A549 (cell line): ENCODE measurements around the gene SUFU. TPM values are rescaled to one million over a fixed set of nuclear protein-coding genes. Genes with fewer than 3 reads are reported as not detected.

Source experiments
- ATAC-seq, 2 experiments: fragments of 200-7000 bp in 1 of 2; fragments of >200 bp in 1 of 2; cut with Nextera tagmentation in 1 of 2; cut with Tn5 transposase in 1 of 2; 3 replicates each; pipeline versions ENCODE4 v1.8.0 to v1.9.1; 2018 to 2020; ENCODE audit warnings: mild to moderate bottlenecking in 1 of 2, moderate library complexity in 1 of 2
- CTCF ChIA-PET: fragments of 300-600 bp; sonication (Branson Sonifier 250); formaldehyde crosslinking; extraction: SDS; loops from one replicate; lab custom pipeline; 2021; ENCODE audit warnings: antibody characterized with exemption, inconsistent platforms; lab: Yijun Ruan, JAX
- POLR2A ChIA-PET: fragments of 350-600 bp; formaldehyde crosslinking; extraction: SDS; loops from one replicate; lab custom pipeline; 2021; ENCODE audit warnings: antibody characterized with exemption, inconsistent platforms; lab: Yijun Ruan, JAX
- DNase-seq, 2 experiments: peaks; one replicate each; pipeline versions ENCODE4 v3.0.0 to v3.0.0-alpha.2; 2011 to 2016; ENCODE audit warnings: low read depth in 1 of 2, low spot score in 1 of 2
- FAIRE-seq: peaks from 2 replicates; lab custom pipeline; 2011; peaks lifted over from hg19 to GRCh38; lab: Jason Lieb, UNC
- H3K27ac ChIP-seq, 2 experiments: fragments of >200 bp; sonication (Bioruptor Twin); formaldehyde crosslinking; 3 replicates each; pipeline ENCODE4 v1.5.1; 2016 to 2017
- H3K4me1 ChIP-seq: fragments of >200 bp; sonication (Bioruptor Twin); formaldehyde crosslinking; 3 replicates; pipeline ENCODE4 v1.6.1; 2016
- H3K4me2 ChIP-seq: fragments of >200 bp; sonication (Bioruptor Twin); formaldehyde crosslinking; 3 replicates; pipeline ENCODE4 v1.6.1; 2016
- H3K4me3 ChIP-seq: fragments of >200 bp; sonication (Bioruptor Twin); formaldehyde crosslinking; 3 replicates; pipeline ENCODE4 v1.5.1; 2016
- H3K9me3 ChIP-seq: fragments of >200 bp; sonication (Bioruptor Twin); formaldehyde crosslinking; 3 replicates; pipeline ENCODE4 v1.6.1; 2016
- BHLHE40 ChIP-seq: IDR thresholded peaks from 2 replicates; pipeline ENCODE4 v1.6.1; 2012; ENCODE audit warnings: low read depth, low read length, inconsistent platforms
- CEBPB ChIP-seq, 2 experiments: fragments of >200 bp in 1 of 2; sonication (Bioruptor Twin) in 1 of 2; formaldehyde crosslinking in 1 of 2; IDR thresholded peaks; 2 replicates each; pipeline ENCODE4 v1.6.1; 2012 to 2016
- EP300 ChIP-seq, 2 experiments: fragments of >200 bp; sonication (Bioruptor Twin); formaldehyde crosslinking; IDR thresholded peaks; 2 replicates in 1 of 2; 3 replicates in 1 of 2; pipeline ENCODE4 v1.6.1; 2016 to 2017
- ESRRA ChIP-seq: fragments of 150-350 bp; IDR thresholded peaks from 2 replicates; pipeline ENCODE4 v1.6.1; 2014; ENCODE audit warnings: mild to moderate bottlenecking, low read length, borderline replicate concordance
- FOSB ChIP-seq: fragments of 250-450 bp; sonication (Bioruptor Pico); IDR thresholded peaks from 2 replicates; pipeline ENCODE4 v1.5.0; 2020; ENCODE audit warnings: mild to moderate bottlenecking, moderate library complexity
- HEYL ChIP-seq: fragments of 250-450 bp; sonication (Bioruptor Pico); IDR thresholded peaks from 2 replicates; pipeline ENCODE4 v1.8.0; 2021; ENCODE audit warnings: mild to moderate bottlenecking, moderate library complexity
- HOXB13 ChIP-seq: fragments of 250-450 bp; sonication (Bioruptor Pico); IDR thresholded peaks from 2 replicates; pipeline ENCODE4 v1.5.0; 2020; ENCODE audit warnings: low read depth, mild to moderate bottlenecking, moderate library complexity
- JUN ChIP-seq, 2 experiments: fragments of >200 bp; sonication (Bioruptor Twin); formaldehyde crosslinking; IDR thresholded peaks; 2 replicates in 1 of 2; 3 replicates in 1 of 2; pipeline ENCODE4 v1.6.1; 2016 to 2017
- JUNB ChIP-seq: fragments of >200 bp; sonication (Bioruptor Twin); formaldehyde crosslinking; IDR thresholded peaks from 2 replicates; pipeline ENCODE4 v1.6.1; 2016
- KDM5A ChIP-seq: fragments of 200-600 bp; sonication (generic); IDR thresholded peaks from 2 replicates; pipeline ENCODE4 v1.6.1; 2016; ENCODE audit warnings: antibody characterized with exemption, mild to moderate bottlenecking
- MAZ ChIP-seq: fragments of 150-350 bp; IDR thresholded peaks from 2 replicates; pipeline ENCODE4 v1.6.1; 2014; ENCODE audit warnings: antibody characterized with exemption, low read depth, low read length, borderline replicate concordance
- MYC ChIP-seq: IDR thresholded peaks from 2 replicates; pipeline ENCODE4 v1.6.1; 2012; ENCODE audit warnings: mild to moderate bottlenecking, inconsistent platforms, low read length, improper control_type of control experiment, borderline replicate concordance
- POLR2A ChIP-seq: IDR thresholded peaks from 2 replicates; pipeline ENCODE4 v1.6.1; 2012; ENCODE audit warnings: mild to moderate bottlenecking, low read length
- POLR2AphosphoS2 ChIP-seq: conservative IDR thresholded peaks from 2 replicates; pipeline ENCODE4 v1.6.1; 2012; ENCODE audit warnings: low read length, improper control_type of control experiment, inconsistent platforms
- RCOR1 ChIP-seq: fragments of 150-350 bp; IDR thresholded peaks from 2 replicates; pipeline ENCODE4 v1.6.1; 2014; ENCODE audit warnings: antibody characterized with exemption, low read length, low read depth
- SREBF2 ChIP-seq: fragments of 450-650 bp; IDR thresholded peaks from 2 replicates; pipeline ENCODE4 v1.6.1; 2014; ENCODE audit warnings: mild to moderate bottlenecking, moderate library complexity
- ZC3H11A ChIP-seq: fragments of 450-650 bp; IDR thresholded peaks from 2 replicates; pipeline ENCODE4 v1.6.1; 2014; ENCODE audit warnings: antibody characterized with exemption, mild to moderate bottlenecking
- ZNF302 ChIP-seq: fragments of 250-450 bp; sonication (Bioruptor Pico); IDR thresholded peaks from 2 replicates; pipeline ENCODE4 v1.9.0; 2021; ENCODE audit warnings: inconsistent platforms, mild to moderate bottlenecking, moderate library complexity
- WGBS: methylation state at CpG from one replicate; pipeline ENCODE4 v1.1.6; 2017; ENCODE audit errors: missing lambda C conversion rate; 5-methylcytosine and 5-hydroxymethylcytosine counted together
- polyA plus RNA-seq, 4 experiments: library from polyadenylated mRNA; depleted of rRNA in 3 of 4; stranded (reverse); fragments of >200 nt; fragmentation: RNase III in 1 of 4; extraction: RNeasy Plus Mini Kit Qiagen cat#74134 plus additional on column Dnase treatment in 1 of 4; gene quantifications; 2 replicates in 3 of 4; 3 replicates in 1 of 4; pipeline ENCODE4 v1.2.3, GENCODE V29; 2011 to 2017
- TF ChIP-seq, protein P1 (sequence below): IDR thresholded peaks from 2 replicates; pipeline ENCODE4 v1.6.1; 2012
- TF ChIP-seq, protein P2 (sequence below): fragments of 250-450 bp; sonication (Bioruptor Pico); IDR thresholded peaks from 2 replicates; pipeline ENCODE4 v1.5.0; 2020; ENCODE audit warnings: low read depth, mild to moderate bottlenecking, moderate library complexity
- TF ChIP-seq, protein P3 (sequence below): fragments of 150-350 bp; IDR thresholded peaks from 2 replicates; pipeline ENCODE4 v1.6.1; 2014; ENCODE audit warnings: low read depth, mild to moderate bottlenecking, low read length
- TF ChIP-seq, protein P4 (sequence below): IDR thresholded peaks from 2 replicates; pipeline ENCODE4 v1.6.1; 2012; ENCODE audit warnings: low read depth, borderline replicate concordance
- TF ChIP-seq, protein P5 (sequence below): fragments of 200-600 bp; sonication (generic); IDR thresholded peaks from 2 replicates; pipeline ENCODE4 v1.6.1; 2016; ENCODE audit warnings: antibody characterized with exemption, mild to moderate bottlenecking, moderate library complexity
- TF ChIP-seq, protein P6 (sequence below): fragments of 450-650 bp; IDR thresholded peaks from 2 replicates; pipeline ENCODE4 v1.6.1; 2014; ENCODE audit warnings: antibody characterized with exemption

Gene SUFU
- polyA plus RNA-seq, 2 of the 4 experiments (the other 2 are of a cell fraction), result 3.7 to 5.5 TPM

DNA sequence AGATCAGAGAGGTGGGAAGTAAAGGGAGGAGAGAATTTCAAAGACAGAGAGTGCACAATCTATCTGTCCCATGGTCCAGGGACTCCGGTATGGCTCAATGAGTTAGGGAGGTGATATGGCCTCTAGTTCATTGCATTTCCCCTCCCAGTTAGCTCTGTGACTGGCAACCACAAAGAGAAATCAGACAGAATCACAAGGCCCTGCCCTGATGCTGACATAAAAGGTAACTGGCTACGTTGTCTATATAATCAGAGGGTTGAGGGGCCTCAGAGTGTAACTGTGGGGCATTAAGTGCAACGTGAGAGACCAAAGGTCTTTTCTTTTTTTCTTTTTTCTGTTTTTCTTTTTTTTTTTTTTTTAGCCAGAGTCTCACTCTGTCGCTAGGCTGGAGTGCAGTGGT lies 45.1 kb upstream of the SUFU start:
- TF ChIP-seq POLR2AphosphoS2 (no peak), MAZ (no peak), ZNF302 (no peak), HOXB13 (CRISPR knock-in tag) (no peak), RCOR1 (no peak), ESRRA (no peak), MYC (no peak), HEYL (no peak), JUNB (no peak), SREBF2 (no peak)
- TF ChIP-seq, protein P1, sequence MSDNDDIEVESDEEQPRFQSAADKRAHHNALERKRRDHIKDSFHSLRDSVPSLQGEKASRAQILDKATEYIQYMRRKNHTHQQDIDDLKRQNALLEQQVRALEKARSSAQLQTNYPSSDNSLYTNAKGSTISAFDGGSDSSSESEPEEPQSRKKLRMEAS, result no peak
- TF ChIP-seq, protein P2, sequence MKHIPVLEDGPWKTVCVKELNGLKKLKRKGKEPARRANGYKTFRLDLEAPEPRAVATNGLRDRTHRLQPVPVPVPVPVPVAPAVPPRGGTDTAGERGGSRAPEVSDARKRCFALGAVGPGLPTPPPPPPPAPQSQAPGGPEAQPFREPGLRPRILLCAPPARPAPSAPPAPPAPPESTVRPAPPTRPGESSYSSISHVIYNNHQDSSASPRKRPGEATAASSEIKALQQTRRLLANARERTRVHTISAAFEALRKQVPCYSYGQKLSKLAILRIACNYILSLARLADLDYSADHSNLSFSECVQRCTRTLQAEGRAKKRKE (CRISPR knock-in tag), result no peak
- H3K27ac ChIP-seq, result no peak overlapping the region
- 65% methylated on average over 4 of the region's 4 CpGs for WGBS
- no peak for ATAC-seq
- no peak overlapping the region for H3K4me3 ChIP-seq
- H3K4me2 ChIP-seq, result no peak overlapping the region
- ChIA-PET CTCF (interaction anchor here (0.7 to 10.9 kb wide), 3 partner anchors 8 to 59 kb away, joined by 3 to 84 read pairs (median 4); no protein-coding TSS in a partner anchor), POLR2A (no interaction called here)
- no peak for DNase-seq
- no peaks in the 10 kb centered on the region for H3K9me3 ChIP-seq
- H3K4me1 ChIP-seq, result peaks cover 40% of the 10 kb centered on the region
- no peak for FAIRE-seq

DNA sequence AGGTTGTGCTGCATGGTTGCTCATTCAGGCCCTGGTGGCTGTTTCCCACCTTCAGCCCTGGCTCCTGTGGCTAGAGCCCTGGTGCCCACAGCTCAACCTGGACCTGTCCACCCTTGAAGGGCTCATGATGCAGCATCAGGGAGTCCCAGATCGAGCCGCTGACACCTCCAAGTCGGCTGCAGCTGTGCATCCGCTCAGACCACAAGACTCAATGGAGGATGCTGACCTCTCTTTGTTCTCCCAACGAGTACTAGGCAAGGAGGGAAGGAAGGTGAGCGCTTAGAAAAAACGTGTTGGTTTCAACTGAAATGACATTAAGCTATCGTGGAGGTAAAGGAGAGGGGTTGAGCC lies 43.0 kb upstream of the SUFU start:
- ATAC-seq (peak; percentile 45), FAIRE-seq (no peak), DNase-seq (no peak)
- POLR2A ChIA-PET, result interaction anchor here (1.4 kb wide), 2 partner anchors 10 to 66 kb away, joined by 4 read pairs; partner anchors contain the start of gene NFKB2
- Histone ChIP-seq H3K4me1 (peaks cover 18% of the 10 kb centered on the region), H3K4me2 (peak overlapping the region; percentile 100), H3K27ac (peak overlapping the region; percentile 40 to 84), H3K4me3 (peak overlapping the region; percentile 58; the same call in 2 of the 3 replicates), H3K9me3 (no peaks in the 10 kb centered on the region)
- CTCF ChIA-PET, result interaction anchor here (0.8 to 10.9 kb wide), 8 partner anchors 8 to 123 kb away, joined by 3 to 84 read pairs (median 10); partner anchors contain the start of genes ACTR1A and C10orf95
- TF ChIP-seq ESRRA (no peak), KDM5A (no peak), EP300 (IDR thresholded peaks at IDR 0.05) (no peak), JUNB (no peak), FOSB (0 out of 2 replicates have a peak, but pooled peaks have one; percentile 37)
- TF ChIP-seq, protein P3, sequence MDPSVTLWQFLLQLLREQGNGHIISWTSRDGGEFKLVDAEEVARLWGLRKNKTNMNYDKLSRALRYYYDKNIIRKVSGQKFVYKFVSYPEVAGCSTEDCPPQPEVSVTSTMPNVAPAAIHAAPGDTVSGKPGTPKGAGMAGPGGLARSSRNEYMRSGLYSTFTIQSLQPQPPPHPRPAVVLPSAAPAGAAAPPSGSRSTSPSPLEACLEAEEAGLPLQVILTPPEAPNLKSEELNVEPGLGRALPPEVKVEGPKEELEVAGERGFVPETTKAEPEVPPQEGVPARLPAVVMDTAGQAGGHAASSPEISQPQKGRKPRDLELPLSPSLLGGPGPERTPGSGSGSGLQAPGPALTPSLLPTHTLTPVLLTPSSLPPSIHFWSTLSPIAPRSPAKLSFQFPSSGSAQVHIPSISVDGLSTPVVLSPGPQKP, result no peak
- 39% methylated on average over 8 of the region's 8 CpGs for WGBS

DNA sequence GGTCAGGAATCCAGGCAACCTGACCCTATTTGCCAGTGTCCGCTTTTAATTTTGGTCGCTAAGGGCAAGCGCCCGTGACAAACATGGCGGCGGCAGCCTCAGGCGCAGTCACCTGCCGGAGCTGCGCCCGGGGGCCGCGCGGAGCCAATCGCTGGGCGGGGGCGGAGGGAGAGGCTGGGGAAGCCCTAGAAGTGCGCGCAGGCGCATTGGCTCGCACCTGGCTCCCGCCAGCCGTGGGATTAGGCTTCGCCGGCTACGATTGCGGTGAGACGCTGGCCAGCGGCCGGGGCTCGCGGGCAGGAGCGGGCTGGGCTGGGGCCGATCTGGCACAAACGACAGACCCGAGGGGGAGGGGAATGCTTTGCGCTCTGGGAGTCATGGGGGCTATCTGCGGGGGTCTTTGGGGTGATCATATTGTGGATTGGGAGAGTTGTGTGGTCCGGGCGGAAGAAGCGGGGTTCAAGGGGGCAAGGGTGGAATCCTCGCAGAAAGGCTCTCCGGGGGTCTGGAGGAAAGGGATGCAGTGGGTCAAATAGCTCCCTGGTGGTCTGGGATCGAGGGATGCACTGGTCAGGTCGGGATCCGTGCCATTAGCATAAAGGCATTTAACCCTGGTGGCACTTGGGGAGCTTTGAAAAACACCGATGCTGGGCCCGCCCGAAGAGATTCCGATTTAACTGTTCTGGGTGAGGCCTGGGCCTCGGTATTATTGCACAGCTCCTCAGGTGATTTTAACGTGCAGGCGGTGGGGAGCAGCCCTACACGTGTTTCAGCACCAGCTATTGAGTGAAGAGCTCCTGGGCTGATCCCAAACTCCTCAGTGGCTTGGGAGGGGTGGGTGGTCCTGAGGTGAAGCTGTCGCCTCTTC lies 42.4 kb upstream of the SUFU start:
- H3K4me2 ChIP-seq, result peak overlapping the region; percentile 100
- H3K27ac ChIP-seq, result peak overlapping the region; percentile 77 to 84
- CTCF ChIA-PET, result interaction anchor here (0.5 to 10.9 kb wide), 16 partner anchors 8 to 292 kb away, joined by 3 to 84 read pairs (median 4); partner anchors contain the start of genes ACTR1A and C10orf95
- peak; percentile 90 to 97 for ATAC-seq
- 22% methylated on average over 33 of the region's 54 CpGs for WGBS
- TF ChIP-seq BHLHE40, result peak; percentile 75
- peak; percentile 67 for TF ChIP-seq POLR2A
- TF ChIP-seq JUN (IDR thresholded peaks at IDR 0.05), result peak in 1 of 2 experiments; percentile 43; a peak in 2 of 5 replicates
- TF ChIP-seq, protein P4, sequence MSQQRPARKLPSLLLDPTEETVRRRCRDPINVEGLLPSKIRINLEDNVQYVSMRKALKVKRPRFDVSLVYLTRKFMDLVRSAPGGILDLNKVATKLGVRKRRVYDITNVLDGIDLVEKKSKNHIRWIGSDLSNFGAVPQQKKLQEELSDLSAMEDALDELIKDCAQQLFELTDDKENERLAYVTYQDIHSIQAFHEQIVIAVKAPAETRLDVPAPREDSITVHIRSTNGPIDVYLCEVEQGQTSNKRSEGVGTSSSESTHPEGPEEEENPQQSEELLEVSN, result peak; percentile 93
- TF ChIP-seq MAZ, result peak; percentile 86; the same call in 1 of the 2 replicates
- TF ChIP-seq, protein P5, sequence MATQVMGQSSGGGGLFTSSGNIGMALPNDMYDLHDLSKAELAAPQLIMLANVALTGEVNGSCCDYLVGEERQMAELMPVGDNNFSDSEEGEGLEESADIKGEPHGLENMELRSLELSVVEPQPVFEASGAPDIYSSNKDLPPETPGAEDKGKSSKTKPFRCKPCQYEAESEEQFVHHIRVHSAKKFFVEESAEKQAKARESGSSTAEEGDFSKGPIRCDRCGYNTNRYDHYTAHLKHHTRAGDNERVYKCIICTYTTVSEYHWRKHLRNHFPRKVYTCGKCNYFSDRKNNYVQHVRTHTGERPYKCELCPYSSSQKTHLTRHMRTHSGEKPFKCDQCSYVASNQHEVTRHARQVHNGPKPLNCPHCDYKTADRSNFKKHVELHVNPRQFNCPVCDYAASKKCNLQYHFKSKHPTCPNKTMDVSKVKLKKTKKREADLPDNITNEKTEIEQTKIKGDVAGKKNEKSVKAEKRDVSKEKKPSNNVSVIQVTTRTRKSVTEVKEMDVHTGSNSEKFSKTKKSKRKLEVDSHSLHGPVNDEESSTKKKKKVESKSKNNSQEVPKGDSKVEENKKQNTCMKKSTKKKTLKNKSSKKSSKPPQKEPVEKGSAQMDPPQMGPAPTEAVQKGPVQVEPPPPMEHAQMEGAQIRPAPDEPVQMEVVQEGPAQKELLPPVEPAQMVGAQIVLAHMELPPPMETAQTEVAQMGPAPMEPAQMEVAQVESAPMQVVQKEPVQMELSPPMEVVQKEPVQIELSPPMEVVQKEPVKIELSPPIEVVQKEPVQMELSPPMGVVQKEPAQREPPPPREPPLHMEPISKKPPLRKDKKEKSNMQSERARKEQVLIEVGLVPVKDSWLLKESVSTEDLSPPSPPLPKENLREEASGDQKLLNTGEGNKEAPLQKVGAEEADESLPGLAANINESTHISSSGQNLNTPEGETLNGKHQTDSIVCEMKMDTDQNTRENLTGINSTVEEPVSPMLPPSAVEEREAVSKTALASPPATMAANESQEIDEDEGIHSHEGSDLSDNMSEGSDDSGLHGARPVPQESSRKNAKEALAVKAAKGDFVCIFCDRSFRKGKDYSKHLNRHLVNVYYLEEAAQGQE, result peak; percentile 54; the same call in 1 of the 2 replicates
- no peak for TF ChIP-seq CEBPB (IDR thresholded peaks at IDR 0.05)
- TF ChIP-seq, protein P6, sequence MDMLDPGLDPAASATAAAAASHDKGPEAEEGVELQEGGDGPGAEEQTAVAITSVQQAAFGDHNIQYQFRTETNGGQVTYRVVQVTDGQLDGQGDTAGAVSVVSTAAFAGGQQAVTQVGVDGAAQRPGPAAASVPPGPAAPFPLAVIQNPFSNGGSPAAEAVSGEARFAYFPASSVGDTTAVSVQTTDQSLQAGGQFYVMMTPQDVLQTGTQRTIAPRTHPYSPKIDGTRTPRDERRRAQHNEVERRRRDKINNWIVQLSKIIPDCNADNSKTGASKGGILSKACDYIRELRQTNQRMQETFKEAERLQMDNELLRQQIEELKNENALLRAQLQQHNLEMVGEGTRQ, result peak; percentile 88
- TF ChIP-seq, protein P1, result peak; percentile 83
- no peak for TF ChIP-seq HOXB13 (CRISPR knock-in tag)
- no peak for TF ChIP-seq ZC3H11A
- no peak for FAIRE-seq
- DNase-seq, result peak; percentile 87 to 98
- H3K9me3 ChIP-seq, result no peaks in the 10 kb centered on the region
- peak overlapping the region; percentile 58 for H3K4me3 ChIP-seq
- POLR2A ChIA-PET, result interaction anchor here (1.4 kb wide), 3 partner anchors 11 to 66 kb away, joined by 4 to 9 read pairs (median 4); partner anchors contain the start of genes C10orf95 and NFKB2
- peaks cover 12% of the 10 kb centered on the region for H3K4me1 ChIP-seq
